Measurements from ENCODE around the gene ENTPD8. TPM values are rescaled to one million over a fixed set of nuclear protein-coding genes. Genes with fewer than 3 reads are reported as not detected.

The ENTPD8 gene
- total and polyA plus RNA-seq, 2 donors (not counting 1 experiment from before 2014, with no cell fraction given) = not detected

DNA sequence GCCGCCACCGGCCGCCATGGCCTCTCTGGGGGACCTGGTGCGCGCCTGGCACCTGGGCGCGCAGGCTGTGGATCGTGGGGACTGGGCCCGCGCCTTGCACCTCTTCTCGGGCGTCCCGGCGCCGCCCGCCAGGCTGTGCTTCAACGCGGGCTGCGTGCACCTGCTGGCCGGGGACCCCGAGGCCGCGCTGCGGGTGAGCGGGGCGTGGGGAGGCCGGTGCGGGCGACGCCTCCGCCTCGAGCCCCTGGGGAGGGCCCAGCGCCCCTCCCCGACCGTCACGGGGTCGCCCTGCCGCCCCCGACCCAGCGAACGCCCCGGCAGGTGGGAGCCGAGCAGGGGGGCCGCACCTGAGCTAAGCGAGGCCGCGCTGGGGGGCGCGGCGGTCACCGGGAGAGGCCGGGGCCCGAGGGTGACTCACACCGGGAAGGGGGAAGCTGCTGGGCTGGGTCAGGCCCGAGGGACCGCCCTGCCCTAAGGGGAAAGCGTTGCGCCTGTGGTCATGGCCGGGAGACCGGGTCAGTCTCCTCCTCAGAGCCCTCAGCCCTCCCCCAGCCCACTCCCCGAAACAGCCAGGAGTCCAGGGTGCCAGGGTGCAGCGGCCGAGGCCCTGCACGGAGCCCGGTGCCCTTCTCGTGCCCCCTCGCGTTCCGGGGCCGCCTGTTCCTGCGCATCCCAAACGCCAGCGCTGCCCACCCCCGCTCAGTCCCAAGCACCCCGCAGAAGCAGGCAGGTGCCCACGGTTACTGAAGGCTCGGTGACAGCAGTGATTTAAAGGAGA lies 17.5 kb downstream of the ENTPD8 start:
- Histone ChIP-seq H3K36me3 (replicated peaks in 1 of 2; ENCODE audit: control extremely low read depth in 1 of 2, control insufficient read depth in 1 of 2, extremely low read depth in 1 of 2, insufficient read depth in 2 of 2, low read length in 1 of 2) (no peaks in the 10 kb centered on the region), H3K9me3 (ENCODE audit: control extremely low read depth in 1 of 3, control insufficient read depth in 2 of 3, insufficient read depth in 1 of 3, low read length in 2 of 3) (no peaks in the 10 kb centered on the region), H3K4me1 (ENCODE audit: control insufficient read depth in 2 of 2, insufficient read depth in 2 of 2, low read length in 2 of 2) (peaks cover 12 to 19% of the 10 kb centered on the region in 2 donors), H3K4me3 (ENCODE audit: control extremely low read depth in 1 of 5, extremely low read depth in 1 of 5, insufficient read depth in 1 of 5, low read depth in 2 of 5, low read length in 4 of 5) (peak overlapping the region in 3 of 5 experiments; percentile 43 to 67 (median 56)), H3K27ac (ENCODE audit: low read length in 2 of 2) (peak overlapping the region in 1 of 2 donors; percentile 9), H4K20me1 (ENCODE audit: control insufficient read depth, insufficient read depth, low read length, poor library complexity, severe bottlenecking) (no peaks in the 10 kb centered on the region), H3K4me2 (replicated peaks; ENCODE audit: low read depth, low read length, poor library complexity, severe bottlenecking) (peak overlapping the region; percentile 87), H3K9ac (ENCODE audit: low read length) (peak overlapping the region; percentile 68), H3K79me2 (ENCODE audit: control insufficient read depth, insufficient read depth, low read length) (peaks cover 8% of the 10 kb centered on the region), H2AFZ (ENCODE audit: insufficient read depth, low read depth, low read length, poor library complexity, severe bottlenecking) (peak overlapping the region; percentile 85), H3K27me3 (replicated peaks in 1 of 4; ENCODE audit: control extremely low read depth in 1 of 4, control insufficient read depth in 3 of 4, insufficient read depth in 4 of 4, low read length in 3 of 4) (no peaks in the 10 kb centered on the region)
- Mint-ChIP-seq H3K27ac (no peak overlapping the region), H3K4me3 (peak overlapping the region; percentile 68), H3K27me3 (no peaks in the 10 kb centered on the region), H3K4me1 (peaks cover 11% of the 10 kb centered on the region), H3K9me3 (ENCODE audit: insufficient read depth) (no peaks in the 10 kb centered on the region)
- ATAC-seq (ENCODE audit: low read depth) (no peak), DNase-seq (no peak)
- TF ChIP-seq, protein P1, sequence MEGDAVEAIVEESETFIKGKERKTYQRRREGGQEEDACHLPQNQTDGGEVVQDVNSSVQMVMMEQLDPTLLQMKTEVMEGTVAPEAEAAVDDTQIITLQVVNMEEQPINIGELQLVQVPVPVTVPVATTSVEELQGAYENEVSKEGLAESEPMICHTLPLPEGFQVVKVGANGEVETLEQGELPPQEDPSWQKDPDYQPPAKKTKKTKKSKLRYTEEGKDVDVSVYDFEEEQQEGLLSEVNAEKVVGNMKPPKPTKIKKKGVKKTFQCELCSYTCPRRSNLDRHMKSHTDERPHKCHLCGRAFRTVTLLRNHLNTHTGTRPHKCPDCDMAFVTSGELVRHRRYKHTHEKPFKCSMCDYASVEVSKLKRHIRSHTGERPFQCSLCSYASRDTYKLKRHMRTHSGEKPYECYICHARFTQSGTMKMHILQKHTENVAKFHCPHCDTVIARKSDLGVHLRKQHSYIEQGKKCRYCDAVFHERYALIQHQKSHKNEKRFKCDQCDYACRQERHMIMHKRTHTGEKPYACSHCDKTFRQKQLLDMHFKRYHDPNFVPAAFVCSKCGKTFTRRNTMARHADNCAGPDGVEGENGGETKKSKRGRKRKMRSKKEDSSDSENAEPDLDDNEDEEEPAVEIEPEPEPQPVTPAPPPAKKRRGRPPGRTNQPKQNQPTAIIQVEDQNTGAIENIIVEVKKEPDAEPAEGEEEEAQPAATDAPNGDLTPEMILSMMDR (IDR thresholded peaks at IDR 0.05) = peak; percentile 9
- TF ChIP-seq EZH2 (IDR thresholded peaks at IDR 0.05; ENCODE audit: borderline replicate concordance, insufficient read depth, low read depth, low read length, poor library complexity, severe bottlenecking) = no peak
- ChIA-PET CTCF (interaction anchor here (0.9 to 3.4 kb wide), 11 partner anchors 11 to 1082 kb away, joined by 3 to 23 read pairs (median 4); partner anchors contain the start of genes NRARP and NSMF), POLR2A (interaction anchor here (0.6 to 3.1 kb wide), 9 partner anchors 18 to 581 kb away, joined by 3 to 13 read pairs (median 5); partner anchors contain the start of genes ENTPD8, MRPL41, NELFB and NRARP)
- intact Hi-C loops (cut with micrococcal nuclease) = loop anchor here (1.0 to 5.0 kb wide), 7 partner anchors 18 to 127 kb away; partner anchors contain the start of genes ENTPD8, NRARP, NSMF and PNPLA7
- 5% methylated on average over 76 of the region's 77 CpGs for WGBS (ENCODE audit: insufficient coverage)

Measured in B cell (primary cell).